ENCODE data around the gene CPM.
A peak's percentile ranks its signal among the peaks of the same experiment; 100 is the strongest.

CPM gene

DNA sequence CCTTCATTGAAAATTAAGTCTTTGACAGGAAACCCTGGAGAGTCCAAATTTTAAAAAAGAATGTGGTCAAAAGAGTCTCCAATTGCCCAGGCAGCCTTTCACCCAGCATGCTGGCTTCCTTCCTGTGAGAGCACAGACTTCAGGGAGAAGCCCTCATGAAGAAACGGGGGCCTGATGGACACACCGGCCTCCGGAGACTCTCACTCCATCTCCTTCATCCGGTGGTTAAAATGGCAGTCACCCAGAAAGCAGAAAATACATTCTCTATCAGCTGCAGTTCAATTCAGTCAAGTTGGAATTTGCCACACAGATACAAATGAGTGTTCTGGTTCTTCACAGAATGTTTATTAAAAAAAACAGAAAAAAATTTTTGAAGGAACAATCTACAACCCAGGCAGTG is 56.5 kb downstream of the CPM start:
- no peak for DNase-seq

DNA sequence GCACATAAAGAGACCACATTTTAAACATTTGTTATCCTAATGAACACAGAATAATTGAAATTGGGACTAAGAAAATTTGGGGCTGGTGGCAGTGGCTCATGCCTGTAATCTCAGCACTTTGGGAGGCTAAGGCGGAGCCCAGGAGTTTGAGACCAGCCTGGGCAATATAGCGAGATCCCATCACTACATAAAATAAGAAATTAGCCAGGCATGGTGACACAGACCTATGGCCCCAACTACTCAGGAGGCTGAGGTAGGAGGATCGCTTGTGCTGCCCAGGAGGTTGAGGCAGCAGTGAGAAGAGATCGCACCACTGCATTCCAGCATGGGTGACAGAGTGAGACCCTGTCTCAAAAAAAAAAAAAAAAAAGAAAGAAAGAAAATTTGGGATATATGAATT is 59.7 kb downstream of the CPM start:
- DNase-seq = no peak

DNA sequence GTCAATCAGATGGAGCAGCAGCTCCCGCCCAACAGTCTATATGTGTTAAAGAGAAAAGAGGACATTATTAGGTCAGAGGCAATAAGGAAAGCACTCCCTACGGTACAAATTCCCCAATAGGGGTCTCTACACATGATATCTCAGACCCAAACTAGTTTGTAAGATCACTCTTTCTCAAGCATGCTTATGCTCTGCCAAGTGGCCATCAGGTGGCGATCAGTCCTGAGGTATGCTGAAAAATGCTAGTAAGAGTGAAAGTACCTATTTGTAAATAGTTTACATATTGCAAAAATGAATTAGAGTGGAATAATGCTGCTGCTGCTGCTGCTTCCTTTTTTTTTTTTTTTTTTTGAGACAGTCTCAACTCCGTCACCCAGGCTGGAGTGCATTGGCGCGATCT is 61.0 kb downstream of the CPM start:
- DNase-seq = peak; percentile 38

DNA sequence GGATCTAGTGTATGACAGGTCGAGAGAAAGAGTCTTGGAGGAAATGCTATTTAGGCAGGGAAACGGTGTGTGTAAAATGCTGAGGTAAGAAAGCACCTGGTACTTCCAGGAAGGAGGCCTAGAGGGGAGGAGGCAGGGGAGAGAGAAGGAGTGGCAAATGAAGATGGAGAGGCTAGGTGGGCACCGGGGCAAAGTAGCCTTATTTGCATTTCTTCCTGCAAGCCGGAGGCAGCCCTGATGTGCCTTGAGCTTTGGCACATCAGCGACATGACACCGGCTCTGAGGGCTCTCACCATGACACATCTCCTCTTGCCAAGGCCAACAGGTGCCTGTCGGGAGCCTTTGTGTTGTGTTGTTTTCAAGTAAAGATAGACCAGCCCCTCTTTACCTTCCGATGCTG is 61.6 kb downstream of the CPM start:
- no peak for DNase-seq

DNA sequence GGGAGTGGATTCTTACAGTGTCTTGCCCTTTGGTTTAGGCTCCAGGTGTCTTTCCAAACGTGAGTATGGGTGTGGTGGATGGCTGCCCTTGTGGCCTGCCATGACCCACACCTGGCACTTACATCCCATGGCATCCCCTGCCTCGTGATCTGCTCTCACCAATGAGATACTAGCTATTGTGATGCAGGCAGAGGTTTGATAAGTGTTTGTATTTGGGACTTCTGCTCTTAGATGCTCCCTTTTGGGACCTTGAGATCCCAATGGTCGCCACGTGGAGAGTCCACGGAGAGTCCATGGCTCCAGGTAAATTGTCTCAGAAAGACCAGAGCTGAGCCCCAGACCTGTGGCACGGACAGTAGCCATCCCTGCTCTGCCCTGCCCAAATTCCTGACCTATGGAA is 62.5 kb downstream of the CPM start:
- DNase-seq = no peak

DNA sequence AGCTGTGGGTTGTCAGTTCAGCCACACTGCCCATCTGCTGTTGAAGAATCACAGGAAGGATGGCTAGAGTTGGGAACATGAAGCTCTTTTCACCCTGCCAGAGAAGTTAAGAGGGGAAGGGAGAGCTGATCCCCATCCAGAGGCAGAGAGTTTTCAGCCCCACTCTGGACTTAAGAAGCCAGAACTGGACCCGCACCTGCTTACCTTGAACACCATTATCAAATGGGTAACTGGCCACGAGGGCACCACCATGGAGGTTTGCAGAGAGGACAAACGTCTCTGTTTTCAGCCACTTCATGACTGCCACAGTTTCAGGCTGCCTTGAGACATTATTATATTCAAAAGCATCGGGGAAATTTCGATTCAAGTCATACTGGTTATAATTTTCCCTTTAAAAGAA is 63.0 kb downstream of the CPM start:
- DNase-seq = no peak

DNA sequence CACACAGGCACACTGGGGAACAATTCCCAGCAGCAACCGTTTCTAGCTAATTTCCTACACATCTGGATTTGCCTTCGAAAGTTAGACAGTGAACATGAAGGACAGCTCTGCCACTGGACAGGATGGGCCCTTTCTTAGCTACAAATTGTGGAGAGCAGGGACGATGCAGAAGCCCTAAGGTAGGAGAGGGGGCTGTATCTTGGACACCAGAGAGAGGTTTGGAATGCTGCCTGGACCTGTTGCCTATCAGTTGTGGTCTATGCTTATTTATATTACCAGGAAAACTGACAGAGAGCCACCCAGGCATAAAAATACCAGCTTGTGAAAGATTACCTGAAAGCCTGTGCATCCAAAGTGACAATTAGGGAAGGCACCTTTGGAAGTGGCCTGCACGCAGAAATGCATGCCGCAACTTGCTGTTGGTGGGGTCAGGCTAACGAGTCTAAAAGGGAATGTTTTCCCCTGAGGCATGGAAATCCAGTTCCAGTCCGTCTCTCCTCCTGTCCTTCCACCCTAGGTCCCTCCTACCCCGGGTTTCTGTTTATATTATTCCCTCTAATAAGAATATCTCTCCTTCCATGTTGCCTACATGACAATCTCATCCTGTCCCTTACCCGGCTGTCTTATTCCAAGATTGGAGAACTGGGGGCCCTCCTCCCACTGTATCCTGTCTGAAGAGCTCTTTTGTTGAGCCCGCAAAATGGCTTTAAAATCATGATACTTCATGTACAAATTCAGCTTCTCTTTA is 64.8 kb downstream of the CPM start:
- no peak for DNase-seq

DNA sequence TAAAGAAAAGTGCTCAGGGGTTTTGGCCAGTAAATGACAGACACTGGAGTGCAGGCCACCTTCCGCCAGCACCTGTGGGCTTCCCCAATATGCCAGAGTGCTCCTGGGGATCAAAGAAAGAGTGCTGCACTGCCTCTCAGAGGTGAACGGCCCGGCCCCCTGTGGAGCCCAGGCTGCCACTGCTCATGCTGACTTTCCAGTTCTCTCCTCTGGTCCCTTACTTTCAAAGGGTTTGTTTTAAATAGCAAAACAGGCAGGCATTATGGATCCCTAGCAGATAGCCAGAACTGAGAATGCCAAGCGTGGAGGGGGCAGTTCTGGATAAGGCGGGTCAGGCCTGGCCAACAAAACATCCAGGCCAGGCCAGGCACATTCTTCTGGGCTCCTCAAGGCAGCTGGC is 65.4 kb downstream of the CPM start:
- DNase-seq = no peak

DNA sequence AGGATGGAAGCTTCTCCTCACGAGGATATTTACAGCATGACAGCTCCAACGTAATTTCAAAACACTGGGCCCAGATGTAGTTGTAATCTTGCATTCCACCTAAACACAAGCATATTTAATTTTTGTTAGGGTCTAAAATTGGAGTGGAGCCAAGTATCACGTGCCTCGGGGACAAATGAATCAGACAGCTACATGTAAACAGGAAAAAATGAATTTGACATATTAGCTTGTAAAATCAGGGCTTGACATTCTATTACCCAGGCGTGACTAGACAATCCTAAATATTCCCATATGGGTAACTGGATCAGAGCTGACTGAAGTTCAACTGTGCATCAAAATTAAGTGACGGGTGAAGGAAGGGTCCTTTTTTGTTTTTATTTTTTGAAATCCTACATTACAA is 66.0 kb downstream of the CPM start:
- no peak for DNase-seq

DNA sequence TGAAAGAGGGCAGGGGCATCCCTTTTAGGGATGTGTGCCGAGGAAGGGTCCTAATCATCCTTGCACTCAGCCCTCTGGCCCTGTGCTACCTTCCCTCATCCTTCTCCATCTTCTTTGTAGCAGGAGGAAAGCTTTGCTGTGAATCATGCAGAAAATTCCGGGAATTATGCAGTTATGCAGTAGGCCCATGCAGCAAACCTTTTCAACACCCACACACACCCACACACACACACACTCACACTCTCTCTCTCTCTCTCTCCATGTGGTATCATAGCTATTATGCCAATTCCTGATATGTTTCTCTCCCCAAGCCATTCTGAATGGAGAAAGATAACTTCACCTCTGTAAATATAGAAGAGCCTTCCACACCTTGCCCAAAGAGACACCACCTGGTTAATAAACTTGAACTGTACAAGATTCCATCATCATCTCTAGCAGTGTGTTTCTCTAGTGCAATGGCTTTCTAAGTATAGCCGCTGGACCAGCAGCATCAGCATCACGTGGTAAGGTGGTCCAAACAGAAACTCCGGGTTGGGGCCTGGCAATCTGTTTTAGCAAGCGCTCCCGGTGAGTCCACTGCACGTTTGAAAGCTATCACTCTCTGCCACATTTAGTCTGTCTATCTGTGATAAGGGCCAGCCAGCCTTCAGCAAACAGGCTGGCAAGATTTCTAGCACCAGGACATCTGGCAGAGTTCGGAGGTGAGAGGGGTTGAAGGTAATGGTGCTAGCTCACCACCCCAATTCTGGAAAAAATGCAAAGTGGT is 67.4 kb downstream of the CPM start:
- no peak for DNase-seq

DNA sequence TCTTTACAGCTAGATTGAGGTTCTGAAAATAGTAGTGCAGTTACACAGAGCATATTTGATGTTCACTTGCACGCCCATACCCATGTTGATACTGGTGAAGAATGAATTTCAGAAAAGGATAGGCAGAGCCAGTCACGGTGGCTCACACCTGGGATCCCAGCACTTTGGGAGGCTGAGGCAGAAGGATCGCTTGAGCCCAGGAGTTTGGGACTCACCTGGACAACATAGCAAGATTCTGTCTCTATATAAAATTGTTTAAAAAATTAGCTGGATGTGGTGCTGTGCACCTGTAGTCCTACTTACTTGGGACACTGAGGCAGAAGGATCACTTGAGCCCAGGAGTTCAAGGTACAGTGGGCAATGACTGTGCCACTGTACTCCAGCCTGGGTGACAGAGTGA is 68.4 kb downstream of the CPM start:
- no peak for DNase-seq

DNA sequence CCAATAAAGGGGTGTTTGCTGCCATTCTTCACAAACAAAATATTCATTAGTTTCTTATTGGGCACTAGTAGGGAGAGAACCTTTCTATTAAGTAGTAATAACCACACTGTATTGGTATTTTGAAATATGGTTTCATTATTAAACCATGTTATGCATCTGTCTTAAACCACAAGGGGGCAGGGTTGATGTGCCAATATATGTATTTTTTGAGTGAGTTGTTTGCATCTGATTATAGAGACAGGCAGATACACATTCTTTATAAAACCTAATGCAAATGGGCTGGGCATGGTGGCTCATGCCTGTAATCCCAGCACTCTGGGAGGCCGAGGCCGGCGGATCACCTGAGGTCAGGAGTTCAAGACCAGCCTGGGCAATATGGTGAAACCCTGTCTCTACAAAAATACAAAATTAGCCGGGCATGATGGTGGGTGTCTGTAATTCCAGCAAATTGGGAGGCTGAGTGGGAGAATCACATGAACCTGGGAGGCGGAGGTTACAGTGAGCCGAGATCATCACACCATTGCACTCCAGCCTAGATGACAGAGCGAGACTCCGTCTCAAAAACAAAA is 69.0 kb downstream of the CPM start:
- DNase-seq = peak; percentile 74

DNA sequence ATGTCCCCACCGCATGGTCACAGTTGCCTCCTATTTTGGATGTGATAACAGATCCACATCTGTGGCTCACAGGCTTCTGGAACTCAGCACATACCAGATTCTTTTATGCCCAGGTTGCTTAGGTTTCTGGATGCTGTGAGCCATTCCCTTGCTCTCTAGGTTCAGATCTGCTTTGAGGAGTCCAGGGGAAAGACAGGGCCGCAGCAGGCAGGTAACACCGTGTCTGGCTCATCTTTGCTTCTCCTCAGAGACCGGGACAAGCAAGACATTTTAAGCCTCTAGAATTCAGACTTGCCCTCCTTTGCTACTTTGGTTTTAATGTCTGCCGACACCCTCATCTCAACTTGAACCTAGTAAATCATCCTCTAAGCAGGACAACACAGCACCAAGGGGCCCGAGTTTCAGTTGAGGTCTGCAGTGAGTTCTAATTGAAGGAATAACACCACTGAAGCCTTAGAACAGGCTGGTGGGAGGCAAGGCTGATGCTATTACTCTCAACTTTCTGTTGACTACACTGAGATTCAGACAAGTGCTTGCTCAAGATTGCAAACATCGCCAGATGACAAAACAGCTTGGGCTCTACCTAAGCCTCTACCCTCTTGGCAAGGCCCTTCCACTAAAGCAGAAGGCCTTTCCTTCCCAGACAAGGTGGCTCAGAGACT is 69.7 kb downstream of the CPM start:
- DNase-seq = no peak

DNA sequence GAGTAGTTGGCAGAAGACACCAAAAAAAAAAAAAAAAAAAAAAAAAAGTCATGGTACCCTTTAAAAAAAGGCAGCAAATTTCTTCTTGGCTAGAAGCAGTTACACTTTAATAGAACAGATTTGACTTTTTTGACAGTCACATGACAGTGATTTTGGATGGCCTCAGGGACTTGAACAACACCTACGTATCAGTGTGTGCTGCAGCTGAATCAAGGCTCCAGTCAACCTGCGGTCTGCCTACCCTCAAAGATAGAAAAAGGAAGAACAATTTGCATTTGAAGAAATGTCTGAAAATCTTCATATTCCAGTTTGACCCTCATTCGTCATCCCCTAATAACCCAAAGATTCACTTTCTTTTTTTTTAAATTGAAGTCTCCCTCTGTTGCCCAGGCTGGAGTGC is 71.1 kb downstream of the CPM start:
- no peak for DNase-seq

DNA sequence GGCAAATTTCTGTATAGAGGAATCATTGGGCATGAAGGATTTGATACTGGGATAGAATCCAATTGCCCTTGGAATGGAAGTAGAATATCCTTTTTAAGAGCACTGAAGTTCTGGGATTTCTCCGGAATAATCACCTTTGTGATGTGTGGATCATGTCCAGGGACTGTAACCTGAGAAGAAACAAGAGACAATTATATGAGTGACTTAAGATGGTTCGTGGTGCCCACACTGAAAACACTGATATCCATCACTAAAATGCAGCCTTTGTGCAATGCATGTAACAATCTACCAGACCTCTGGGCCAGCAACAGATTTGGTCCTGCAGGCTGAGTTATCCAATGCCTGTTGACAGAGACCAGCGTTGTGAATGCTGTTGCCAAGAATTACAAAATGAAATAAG is 76.5 kb downstream of the CPM start:
- DNase-seq = no peak

DNA sequence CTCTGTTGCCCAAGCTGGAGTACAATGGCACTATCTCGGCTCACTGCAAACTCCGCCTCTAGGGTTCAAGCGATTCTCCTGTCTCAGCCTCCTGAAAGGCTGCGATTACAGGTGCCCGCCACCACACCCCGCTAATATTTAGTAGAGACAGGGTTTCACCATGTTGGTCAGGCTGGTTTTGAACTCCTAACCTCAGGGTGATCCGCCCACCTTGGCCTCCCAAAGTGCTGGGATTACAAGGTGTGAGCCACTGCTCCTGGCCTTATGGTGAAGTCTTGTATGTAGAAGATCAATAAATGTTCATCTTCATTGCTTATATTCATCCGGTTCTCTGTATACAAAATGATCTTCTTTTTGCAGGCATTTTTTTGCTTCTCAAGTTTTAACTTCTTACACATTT is 77.2 kb downstream of the CPM start:
- DNase-seq = no peak

DNA sequence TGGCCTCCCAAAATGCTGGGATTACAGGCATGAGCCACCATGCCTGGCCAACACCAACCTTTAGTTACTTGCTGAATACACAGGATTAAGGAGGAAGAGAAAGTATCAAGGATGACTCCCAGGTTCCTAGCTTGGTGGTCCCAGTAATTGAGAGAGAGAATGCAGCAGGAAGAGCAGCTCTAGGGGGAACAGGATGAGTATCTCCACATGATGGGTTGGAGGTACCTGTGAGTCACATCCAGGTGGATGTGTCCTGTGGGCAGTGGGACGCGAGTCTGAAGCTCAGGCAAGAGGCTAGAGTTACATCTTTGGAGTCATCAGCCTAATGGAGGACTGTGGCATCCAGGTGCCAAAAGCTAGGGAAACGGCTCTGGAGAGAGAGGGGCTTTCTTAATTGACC is 77.9 kb downstream of the CPM start:
- DNase-seq = no peak

DNA sequence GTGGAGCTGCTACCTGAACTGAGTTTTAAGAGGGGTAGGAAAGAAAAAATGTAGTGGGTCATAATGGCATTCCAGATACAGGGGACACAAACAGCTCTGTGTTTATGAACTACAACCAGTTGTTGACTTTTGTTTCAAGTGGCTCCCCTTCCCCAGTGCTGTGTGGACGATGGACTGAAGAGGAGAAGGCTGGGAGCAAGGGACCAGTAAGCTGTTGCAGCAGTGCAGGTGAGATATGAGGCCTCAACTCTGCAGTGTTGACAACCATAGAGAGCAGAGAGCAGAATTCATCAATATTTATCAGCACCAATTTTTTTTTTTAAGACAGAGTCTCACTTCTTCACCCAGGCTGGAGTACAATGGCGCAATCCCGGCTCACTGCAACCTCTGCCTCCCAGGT is 78.4 kb downstream of the CPM start:
- no peak for DNase-seq

DNA sequence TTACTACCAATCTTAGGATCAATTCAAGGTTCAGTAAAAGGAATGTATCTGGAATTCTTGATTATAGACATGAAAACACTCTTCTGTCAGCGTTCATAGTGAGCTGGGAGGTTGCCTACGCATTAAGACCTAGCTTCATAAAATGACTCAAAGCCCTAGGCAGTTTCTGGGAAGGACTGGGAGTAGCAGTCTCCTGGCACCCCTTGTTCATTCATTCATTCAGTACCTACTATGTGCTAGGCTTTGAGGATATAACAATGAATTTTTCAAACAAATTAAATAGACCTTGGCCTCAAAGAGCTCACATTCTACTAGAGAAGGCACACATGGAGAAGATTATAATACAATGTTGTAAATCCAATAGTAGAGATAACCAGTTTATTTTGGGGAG is 78.9 kb downstream of the CPM start:
- no peak for DNase-seq

DNA sequence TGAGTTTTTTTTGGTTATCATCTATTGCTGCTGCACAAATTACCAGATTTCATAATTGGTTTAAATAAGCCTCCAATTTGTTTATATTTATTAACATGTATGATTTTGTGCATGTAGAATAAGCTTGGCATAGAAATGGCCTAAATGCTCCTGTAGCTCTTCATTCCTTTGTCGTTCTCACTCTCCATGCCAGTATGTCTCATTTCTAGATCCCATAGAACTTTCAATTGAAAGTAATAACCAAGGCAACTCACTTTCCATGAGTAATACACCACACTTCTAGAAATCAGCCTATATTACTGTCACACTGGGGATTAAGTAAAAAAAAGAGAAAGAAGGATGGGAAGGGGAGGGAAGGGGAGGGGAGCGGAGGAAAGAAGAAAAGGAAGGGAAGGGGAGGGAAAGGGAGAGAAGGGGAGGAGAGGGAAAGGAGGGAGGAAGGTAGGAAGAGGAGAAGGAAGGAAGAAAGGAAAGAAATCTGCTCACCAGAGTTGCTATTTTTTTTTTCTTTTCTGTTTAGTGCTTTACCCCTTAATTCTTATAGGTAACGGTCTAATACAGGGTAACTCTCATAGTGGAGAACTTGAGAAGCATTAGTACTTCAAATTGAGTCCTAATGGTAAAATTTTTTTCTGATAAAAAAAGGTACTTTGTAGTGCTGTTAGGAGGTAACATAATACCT is 79.4 kb downstream of the CPM start:
- DNase-seq = no peak

DNA sequence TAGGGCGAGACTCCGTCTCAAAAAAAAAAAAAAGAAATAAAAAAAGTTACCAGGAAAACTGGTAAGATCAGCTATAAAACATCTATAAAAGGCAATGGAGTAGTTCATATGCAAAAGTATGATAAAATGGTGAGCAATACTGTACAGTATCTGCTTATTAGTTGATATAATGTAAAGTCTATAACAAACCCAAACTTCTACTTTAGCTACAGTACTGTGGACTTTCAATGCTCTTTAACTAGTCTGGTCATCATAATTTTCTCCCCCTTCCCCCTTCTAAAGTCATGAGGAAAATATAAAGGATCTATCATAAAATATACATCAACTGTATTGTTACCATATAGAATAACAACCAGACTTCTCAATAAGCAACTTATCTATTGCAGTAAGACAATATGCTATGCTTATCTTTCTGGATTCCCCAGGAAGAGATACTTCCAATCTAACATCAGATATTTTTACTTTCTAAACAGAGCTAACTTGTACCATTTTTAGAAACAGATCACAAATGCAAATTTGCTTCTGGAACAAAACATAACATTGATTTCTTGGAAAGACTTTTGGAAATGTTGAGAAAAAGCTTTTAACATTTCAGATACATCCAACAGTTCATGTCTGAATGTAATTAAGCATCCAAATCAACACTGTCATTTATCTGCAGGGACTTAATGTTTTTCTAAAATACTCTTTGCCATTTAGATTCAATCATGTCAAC is 81.2 kb downstream of the CPM start:
- DNase-seq = no peak

DNA sequence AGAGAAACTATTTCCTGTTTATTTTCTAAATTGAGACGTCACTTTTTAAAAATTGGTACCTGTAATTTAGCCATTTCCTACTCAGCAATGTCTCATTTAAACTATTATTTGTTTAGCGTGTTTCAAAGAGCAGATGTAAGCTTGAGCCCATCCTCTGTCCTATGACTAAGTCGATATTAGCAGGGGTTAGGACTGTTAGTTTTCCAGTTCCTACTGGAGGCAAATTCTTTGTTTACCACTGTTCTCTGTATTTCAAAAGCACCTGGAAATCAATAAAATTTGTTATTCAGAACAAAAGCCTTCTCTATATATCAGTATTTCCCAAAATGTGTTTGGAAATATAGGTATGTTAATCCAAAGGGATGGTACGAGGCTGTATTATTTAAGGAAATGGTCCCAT is 82.6 kb downstream of the CPM start:
- DNase-seq = no peak

DNA sequence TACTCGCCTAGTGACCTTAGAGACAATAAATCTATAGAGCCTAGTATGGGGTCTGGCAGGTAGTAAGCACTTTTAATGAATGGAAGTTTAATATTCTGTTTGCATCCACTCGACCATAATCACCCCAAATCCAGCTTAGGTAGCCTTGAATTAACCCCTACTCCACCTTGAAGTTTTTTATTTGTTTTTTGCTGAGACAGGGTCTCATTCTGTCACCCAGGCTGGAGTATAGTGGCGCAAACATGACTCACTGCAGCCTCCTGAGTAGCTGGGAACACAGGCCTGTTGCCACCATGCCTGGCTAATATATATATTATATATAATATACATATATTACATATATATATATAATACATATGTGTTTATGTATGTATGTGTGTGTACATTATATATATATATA is 86.2 kb downstream of the CPM start:
- no peak for DNase-seq
